NOMO-1 treated with dmso at 0.1 percent for 144 hours (cell line): ENCODE results near the gene GALNT15.

ENCODE experiments used
- DNase-seq: peaks from one replicate; lab custom pipeline; 2025; ENCODE audit not compliant: unreplicated experiment; lab: John Stamatoyannopoulos, UW

Gene GALNT15

DNA sequence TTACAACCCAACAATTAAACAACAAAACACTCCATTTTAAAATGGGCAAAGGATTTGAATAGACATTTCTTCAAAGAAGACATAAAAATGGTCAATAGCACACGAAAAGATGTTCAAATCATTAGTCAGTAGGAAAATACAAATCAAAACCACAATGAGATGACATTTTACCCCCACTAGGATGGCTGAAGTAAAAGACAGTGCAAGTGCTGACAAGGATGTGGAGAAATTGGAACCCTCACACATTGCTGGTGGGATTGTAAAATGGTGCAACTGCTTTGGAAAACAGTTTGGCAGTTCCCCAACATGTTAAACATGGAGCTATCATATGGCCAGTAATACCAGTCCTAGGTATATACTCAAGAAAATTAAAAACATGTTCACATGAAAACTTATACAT, 11.6 kb downstream of the GALNT15 start:
- no peak for DNase-seq

DNA sequence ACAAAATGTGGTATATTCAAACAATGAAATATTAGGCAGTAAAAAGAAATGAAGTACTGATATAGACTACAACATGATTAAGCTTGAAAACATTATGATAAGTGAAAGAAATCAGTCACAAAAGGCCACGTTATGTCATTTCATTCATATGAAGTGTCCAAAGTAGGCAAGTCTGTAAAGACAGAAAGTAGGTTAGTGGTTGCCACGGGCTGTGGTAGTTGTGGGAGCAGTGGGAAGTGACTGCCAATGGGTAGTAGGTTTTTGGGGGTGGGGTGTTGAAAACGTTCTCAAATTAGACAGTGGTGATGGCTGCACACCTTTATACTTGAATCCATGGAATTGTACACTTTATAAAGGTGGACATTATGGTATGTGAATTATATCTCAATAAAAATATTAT, 12.1 kb downstream of the GALNT15 start:
- no peak for DNase-seq

DNA sequence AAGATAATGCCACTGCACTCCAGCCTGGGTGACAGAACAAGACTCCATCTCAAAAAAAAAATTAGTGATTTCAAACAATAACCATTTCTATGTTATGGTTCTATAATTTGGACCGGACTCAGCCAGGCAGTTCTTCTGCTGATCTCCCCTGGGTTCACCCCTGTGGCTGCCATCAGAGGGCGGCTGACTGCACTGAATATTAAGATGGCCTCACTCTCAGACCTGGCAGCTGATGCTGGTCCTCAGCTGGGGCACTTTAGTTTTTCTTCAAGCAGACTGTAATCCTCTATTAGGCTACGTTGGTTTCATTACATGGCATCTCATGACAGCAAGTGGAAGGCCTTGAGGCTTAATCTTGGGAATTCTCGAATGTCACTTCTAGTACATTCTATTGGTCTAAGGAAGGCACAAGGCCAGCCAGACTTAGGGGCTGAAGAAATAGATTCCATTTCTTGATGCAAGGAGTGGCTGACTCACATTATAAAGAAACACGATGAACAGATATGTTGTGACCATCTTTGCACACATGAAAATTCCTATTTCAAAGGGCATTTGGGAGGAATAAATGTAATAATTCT, 12.8 kb downstream of the GALNT15 start:
- DNase-seq: no peak

DNA sequence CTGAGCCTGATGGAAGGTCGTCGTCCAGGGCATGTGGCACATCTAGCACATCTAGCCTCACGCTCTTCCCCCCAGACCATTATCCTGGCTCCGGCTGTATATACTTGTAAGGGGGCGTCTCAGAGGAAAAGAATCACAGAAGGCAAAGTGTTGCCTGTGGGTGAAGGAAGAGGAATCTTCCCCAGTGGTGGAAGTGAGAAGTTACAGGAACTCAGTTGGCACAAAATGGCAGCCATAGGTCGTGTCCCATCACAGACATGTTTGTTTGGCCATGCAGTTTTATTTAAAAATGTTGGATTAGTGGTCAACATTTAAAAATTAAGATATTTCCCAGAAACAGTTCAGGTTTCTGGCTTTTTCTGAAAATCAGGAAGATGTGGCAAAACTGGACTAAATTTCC, 13.6 kb downstream of the GALNT15 start:
- DNase-seq: no peak

DNA sequence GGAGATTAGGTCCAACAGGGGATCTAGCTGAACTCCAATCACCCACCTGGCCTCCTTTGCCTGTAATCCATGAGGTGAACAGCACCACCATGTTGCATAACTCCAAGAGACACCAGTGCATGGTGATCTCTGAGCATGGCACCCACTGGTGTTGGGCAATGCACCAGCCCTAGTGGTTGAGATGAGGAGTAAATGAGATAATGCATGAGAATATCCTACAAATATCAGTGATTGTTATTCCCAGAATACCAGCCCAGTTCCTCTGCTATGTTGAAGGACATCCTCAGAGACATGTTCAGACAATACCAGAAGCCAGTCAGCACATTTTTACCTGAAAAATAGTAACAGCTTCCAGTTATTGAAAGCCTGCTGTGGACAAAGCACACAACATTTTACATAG, 14.7 kb downstream of the GALNT15 start:
- DNase-seq: no peak

DNA sequence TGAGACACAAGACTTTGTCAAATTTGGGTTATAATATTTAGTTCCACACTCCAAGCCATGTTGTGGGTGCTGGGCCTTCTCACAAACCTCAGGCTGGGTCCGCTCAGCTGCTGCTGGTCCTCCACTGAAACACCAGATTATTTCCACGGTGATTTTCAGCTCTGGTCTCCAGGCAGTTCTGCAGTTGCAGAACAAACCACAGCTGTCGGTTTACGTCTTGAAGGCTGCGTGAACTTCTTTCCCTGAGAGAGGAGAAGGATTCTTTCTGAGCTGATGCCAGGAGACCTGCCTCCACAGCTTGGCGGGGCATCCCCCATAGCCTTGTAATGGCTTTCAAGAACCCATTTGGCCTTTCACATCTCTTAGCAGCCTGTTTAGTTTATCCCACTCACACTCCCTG, 16.2 kb downstream of the GALNT15 start:
- DNase-seq: no peak

DNA sequence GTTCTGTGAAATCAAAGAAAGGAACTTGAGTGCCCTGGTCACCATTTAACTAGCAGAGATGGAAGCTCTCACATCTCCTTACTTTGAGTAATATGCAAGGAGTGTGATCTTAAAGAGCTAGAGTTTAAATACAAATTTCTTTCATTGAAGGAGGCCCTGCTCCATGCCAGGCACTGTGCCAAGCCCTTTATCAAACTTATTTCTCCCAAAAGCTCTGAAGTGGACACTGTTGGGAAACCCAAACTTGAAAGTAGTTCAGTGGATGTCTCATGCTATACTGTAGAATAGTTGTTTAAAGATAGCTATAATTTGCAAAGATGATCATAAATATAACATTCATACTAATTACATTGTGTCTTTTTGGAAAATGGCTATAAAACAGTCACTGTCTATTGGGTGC, 17.1 kb downstream of the GALNT15 start:
- DNase-seq: no peak

DNA sequence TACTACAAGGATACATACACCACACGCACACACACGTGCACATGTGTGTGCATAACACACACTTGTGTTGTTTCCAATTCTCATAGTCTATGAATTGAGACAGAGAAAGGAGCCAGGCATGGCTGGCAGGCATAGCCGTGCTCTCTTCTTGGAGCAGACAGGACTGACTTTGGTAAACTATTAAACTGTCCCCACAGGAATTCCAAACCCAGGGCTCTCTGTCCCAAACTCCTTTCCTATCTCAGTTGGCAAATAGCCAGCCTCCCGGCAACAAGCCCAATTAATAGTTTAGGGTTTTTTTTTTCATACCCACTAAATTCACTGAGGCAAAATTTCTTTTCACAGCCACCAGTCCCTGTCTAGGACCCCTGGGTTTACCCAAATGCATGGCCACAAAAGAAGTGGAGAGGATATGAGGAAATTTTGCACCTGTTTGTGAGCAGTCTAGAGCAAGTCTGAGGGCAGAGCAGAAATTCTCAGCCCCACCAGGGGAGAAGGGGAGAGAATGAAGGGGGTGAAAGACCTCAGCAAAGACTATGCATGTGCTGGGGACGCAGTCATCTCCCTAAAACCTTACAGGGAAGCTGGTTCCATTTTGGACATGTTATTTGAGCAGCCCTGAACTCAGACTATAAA, 17.8 kb downstream of the GALNT15 start:
- DNase-seq: no peak

DNA sequence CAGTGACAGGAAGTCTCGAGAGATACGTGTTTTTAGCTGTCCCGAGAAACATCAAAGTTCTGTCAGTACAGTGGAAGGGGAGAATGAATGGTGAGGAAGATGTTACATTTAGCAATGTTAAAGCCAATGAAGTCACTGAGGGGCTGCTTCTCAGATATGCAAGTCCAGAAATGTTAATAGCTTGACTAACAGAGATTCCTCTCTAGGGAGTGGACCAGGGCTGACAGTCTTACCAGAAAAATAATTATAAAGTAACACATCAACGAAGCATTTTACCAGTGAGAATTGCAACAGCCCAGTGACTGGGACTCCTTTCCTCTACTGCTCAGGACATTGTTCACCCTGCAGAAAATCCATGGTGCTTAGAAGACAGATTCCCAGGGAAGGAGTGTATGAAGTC, 23.9 kb downstream of the GALNT15 start:
- DNase-seq: no peak

DNA sequence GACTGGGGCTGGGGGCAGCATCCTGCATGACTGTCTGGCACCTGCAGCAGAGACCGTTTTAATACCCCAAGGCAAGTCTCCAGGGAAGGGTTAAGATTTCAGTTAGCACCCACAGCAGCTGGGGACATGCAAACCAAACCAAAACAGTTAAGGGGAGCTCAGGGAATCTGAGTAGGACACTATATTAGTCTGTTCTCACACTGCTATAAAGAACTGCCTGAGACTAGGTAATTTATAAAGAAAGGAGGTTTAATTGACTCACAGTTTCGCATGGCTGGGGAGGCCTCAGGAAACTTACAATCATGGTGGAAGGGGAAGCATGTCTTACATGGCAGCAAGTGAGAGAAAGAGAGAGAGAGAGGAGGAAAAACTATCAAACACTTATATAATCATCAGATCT, 25.3 kb downstream of the GALNT15 start:
- DNase-seq: no peak

DNA sequence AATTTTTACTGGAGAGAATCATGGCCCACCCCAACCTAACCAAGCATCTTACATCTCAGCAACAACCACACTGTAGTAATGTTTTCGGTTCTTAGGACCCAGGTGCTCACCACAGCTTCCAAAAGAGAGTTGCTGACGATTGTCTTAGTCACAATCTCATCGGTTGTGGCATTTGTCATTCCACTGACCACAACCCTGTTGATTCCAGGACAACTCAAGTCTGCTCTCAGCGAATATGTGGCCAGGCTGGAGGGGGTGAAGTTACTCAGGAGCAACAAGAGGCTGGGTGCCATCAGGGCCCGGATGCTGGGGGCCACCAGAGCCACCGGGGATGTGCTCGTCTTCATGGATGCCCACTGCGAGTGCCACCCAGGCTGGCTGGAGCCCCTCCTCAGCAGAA, 25.9 kb downstream of the GALNT15 start:
- DNase-seq: no peak

DNA sequence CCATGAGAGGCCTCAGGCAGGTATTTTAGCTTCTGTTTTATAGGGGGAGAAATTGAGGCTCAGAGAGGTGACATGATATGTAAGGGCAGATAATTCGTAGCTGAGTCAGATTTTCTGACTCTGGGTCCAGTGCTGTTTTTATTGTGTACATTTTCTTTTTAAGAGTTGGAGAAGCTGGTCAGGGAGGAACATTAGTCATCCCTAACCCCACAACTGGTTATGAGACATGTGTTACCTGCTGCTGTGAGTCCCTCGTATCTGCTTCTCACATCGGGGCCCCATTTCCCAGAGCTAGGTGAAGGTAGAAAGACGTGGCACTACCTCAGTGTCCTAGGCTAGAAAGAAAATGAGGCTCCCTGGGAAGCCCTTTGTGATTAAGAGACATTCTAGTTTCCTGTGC, 28.6 kb downstream of the GALNT15 start:
- DNase-seq: no peak

DNA sequence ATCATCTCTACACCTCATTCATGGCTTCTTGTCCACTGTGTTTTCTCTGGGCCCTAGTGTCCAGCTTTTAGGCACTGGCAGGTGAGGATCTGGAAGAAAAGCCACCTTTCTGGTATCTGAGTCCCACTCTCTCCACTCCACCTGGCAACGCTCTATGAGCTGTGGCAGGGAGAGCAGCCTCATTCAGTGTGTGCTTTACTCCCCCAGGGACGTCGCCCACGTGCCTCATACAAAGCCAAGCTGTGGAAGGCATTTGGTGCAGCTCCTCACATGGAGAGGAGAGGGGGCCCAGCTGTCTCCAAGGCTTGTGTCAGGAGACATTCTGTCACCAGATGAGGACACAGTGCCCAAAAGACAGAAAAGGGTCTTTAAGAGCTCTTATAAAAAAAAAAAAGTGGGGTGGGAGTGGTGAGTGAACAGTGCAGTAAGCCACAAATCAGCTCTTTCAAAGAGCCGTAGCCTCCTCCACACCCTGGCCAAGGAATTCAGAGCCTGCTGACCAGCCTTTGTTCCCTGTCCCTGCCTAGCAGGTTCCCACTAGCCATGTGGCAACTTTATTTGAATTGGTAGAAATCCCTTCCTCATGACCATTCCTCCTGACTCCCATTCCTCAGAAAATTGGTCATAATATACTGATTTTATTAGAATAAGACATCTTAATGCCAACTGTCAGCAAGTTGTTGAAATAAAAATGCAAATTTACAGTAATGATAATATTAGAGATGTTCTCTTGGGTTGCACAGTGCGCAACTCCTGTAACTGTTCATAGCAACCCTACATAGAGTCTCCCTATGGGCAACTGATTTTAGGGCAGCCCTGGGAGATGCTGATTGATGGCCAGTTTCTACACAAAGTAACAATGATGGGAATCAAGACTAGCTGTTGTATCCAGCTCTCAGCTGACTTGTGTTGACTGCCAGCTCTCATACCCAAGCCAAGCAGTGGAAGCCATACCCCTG, 29.5 kb downstream of the GALNT15 start:
- no peak for DNase-seq

DNA sequence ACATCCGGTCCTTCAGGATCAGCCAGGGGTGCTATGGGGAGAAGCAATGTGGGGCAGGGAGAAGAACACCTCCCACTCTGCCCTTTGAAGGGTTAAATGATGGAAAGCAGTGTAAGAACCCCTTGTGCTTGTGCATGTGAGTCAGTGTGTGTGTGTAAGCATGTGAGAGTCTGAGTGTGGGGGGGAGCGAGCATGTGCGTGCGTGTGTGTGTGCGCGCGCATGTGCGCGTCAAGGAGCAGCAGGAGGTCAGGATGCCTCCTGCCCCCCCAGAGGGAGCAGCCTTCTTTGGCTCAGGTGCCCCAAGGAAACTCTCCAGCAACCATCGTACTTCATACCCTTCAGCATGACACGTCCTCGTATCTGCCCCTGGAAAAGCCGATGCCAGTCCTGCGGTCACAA, 30.3 kb downstream of the GALNT15 start:
- DNase-seq: no peak

DNA sequence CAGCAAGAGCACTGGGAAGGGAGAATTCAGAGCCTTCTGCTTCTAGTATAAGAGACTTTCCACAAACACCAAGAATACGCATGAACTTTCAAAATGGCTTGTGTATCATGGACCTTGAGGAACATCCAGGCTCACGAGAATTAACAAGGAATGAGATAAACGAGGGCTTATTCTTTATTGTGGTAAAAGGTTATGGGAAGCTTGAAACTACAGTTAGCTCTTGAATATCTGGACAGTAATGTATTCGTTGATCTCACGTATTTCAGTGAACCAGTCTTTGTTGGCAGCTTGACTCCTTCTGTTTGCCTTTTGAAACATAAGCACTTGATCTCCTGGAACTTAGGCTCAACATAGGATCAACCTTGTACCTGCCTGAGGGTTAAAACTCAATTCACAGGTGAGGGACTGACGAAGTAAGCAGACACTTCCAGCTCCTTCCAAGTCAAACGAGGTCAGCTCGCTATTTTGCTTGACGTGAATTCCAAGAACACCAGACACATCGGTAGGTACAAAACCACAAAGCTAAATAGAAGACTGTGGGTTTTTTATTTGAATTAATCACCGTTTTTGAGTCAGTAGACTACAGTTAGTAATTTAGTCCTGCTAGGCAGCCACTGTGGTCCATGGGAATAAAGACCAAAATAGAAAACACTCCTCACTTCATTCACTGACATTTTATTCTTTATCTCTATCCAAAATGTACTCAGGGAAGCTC, 30.8 kb downstream of the GALNT15 start:
- DNase-seq: no peak

DNA sequence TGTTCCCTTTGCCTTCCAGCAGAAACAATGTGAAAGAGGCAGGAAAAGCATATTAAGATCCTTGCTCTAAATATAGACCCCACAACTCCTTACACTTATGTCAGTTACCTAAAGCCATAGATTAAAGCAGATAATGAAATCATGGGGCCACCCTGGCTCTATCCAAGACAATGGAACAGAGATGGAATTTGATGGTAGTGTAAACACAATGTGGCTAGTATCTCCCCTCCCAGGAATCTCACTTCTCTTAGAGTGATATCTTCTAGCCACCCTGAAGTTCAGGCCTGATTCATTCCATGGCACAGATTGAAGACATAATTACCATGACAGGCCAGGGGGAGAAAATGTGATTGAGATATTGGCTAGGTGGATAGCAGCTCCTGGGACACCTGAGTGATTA, 32.6 kb downstream of the GALNT15 start:
- DNase-seq: no peak

DNA sequence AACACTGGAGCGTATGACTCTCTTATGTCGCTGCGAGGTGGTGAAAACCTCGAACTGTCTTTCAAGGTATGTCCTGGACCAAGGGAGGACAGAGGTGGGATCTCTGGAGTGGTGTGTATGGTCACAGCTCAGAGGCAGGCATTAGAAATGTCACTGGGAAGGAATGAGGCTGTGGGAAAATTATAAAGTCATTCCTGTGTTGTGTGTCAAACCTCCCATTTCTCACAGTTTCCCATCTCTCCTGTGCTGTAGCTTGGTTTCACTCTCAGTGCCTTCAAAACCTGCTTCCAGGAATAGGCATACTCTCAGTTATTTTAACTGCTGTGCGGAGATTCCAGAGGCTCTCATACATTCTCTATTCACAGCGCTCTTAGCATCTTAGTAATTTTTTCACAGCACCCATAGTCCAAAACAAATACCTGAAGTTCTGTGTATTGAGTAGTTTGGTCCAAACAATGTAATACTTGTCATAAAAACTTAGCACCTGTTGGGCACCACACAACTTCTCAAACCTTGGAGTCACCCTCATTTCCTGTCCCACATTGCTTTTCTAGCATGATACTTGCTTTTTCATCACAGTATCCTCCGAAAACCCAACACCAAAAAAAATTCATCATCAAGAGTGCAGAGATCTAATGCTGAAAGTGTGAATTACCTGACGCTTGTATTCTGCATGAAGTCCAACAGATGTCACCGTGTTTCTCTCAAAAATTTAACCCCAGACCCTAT, 36.9 kb downstream of the GALNT15 start:
- no peak for DNase-seq

DNA sequence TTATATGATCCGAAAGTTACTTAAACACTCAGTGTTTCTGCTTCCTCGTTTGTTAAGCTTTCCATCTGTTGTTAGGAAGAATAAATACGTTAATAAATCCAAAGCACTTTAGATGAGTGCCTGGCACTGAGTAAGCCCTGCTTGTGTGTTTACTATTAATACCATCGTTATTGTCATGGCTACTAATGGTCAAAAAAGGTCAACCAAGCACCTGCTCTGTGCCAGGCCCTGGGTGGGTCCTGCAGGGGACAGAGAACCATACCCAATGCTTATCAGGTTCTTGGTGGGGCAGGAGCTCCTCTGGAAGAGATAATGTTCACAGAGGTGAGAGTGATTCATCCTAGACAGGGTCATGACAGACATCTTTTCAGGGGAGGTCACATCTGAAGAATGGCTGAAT, 39.9 kb downstream of the GALNT15 start:
- DNase-seq: no peak

DNA sequence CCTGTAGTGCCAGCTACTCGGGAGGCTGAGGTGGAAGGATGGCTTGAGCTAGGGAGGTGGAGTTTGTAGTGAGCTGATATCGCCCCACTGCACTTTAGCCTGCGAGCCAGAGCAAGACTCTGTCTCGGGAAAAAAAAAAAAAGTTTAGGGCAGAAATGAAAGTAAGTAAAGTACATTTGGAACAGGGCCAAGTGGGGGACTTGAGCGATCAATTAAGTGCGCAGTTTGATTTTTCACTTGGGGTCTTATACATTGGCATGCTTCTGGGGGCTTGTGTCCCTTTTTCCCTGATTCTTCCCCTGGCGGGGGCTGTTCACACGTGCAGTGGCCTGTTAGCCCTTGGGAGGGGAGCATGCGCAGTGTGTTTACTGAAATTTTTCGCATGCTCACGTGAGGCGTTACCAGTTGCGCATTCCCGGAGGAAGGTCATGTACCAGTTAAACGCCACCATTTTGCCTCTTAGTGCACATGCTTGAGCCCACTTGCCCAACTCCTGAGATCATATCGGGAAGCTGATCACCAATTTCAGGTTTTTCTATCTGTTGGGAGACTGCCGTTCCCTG, 42.0 kb downstream of the GALNT15 start:
- no peak for DNase-seq

DNA sequence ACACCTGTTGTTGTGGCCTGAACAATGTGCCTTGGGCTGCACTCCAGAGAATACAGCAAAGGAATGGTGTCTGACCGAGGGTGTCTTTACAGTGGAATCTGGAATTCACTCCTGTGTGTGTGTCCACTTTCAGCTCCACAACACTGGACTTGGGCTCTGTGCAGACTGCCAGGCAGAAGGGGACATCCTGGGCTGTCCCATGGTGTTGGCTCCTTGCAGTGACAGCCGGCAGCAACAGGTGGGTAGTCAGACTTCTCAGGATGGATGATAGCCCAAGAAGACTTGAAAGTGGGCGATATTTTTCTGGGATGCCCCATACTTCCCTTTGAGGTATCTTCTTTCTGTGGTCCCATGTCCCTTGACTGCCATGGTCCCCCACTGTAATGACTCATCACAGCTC, 45.3 kb downstream of the GALNT15 start:
- DNase-seq: no peak

DNA sequence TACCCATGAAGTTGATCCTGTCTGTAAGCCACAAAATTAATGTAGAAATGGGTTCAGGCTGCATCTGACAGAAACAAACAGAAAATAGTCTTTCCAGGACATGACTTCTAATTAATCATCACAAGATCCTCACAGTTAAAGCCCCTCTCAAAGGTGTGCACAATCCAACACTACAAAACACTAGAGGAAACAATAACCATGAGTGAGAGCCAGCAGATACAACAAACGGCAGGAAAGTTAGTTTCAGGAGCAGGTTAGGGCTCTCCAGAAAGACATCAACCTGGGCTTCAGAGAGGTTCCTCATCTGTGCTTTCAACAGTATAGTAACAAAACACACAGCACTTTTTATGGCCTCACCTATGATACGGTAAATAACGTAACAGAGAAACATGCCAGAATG, 47.5 kb downstream of the GALNT15 start:
- DNase-seq: no peak
